HG02763 (cell line): ENCODE measurements around the gene SORBS2.

Source experiments
- ATAC-seq: cut with Tn5 transposase; IDR thresholded peaks from one replicate; pipeline ENCODE4 v1.9.1; 2021; ENCODE audit warnings: mild to moderate bottlenecking, moderate library complexity; ENCODE audit not compliant: unreplicated experiment

SORBS2 gene

GRCh38 chr4:185598846-185599552 lies 213.0 kb downstream of the SORBS2 start:
- no peak for ATAC-seq

GRCh38 chr4:185597532-185598188 lies 214.3 kb downstream of the SORBS2 start:
- ATAC-seq = peak; percentile 66

- no peak for ATAC-seq
Measured at GRCh38 chr4:185592845-185593488, 219.0 kb downstream of the SORBS2 start.

GRCh38 chr4:185592438-185592837 lies 219.6 kb downstream of the SORBS2 start:
- no peak for ATAC-seq

- no peak for ATAC-seq
Measured at GRCh38 chr4:185591679-185592141, 220.3 kb downstream of the SORBS2 start.

- no peak for ATAC-seq
Measured at GRCh38 chr4:185590982-185591381, 221.0 kb downstream of the SORBS2 start.

GRCh38 chr4:185589067-185589836 lies 222.7 kb downstream of the SORBS2 start:
- ATAC-seq = no peak

GRCh38 chr4:185587427-185588161 lies 224.4 kb downstream of the SORBS2 start:
- ATAC-seq = peak; percentile 99

- no peak for ATAC-seq
Measured at GRCh38 chr4:185587030-185587426, 225.0 kb downstream of the SORBS2 start.

GRCh38 chr4:185585211-185585610 lies 226.8 kb downstream of the SORBS2 start:
- no peak for ATAC-seq

- no peak for ATAC-seq
Measured at GRCh38 chr4:185583813-185584212, 228.2 kb downstream of the SORBS2 start.

GRCh38 chr4:185582651-185583400 lies 229.2 kb downstream of the SORBS2 start:
- no peak for ATAC-seq

- ATAC-seq = no peak
Measured at GRCh38 chr4:185580699-185581098, 231.3 kb downstream of the SORBS2 start.

- ATAC-seq = no peak
Measured at GRCh38 chr4:185578284-185578683, 233.7 kb downstream of the SORBS2 start.

- ATAC-seq = no peak
Measured at GRCh38 chr4:185576962-185577950, 234.7 kb downstream of the SORBS2 start.

GRCh38 chr4:185576314-185576961 lies 235.6 kb downstream of the SORBS2 start:
- no peak for ATAC-seq

GRCh38 chr4:185573651-185574199 lies 238.3 kb downstream of the SORBS2 start:
- no peak for ATAC-seq

GRCh38 chr4:185570727-185571126 lies 241.3 kb downstream of the SORBS2 start:
- no peak for ATAC-seq
